LNCAP (cell line): ENCODE measurements around the gene NWD2.

Experiments
- CTCF ChIP-seq: fragments of 450-650 bp; IDR thresholded peaks from 2 replicates; pipeline ENCODE4 v1.5.1; 2017; ENCODE audit warnings: mild to moderate bottlenecking

NWD2 gene

DNA sequence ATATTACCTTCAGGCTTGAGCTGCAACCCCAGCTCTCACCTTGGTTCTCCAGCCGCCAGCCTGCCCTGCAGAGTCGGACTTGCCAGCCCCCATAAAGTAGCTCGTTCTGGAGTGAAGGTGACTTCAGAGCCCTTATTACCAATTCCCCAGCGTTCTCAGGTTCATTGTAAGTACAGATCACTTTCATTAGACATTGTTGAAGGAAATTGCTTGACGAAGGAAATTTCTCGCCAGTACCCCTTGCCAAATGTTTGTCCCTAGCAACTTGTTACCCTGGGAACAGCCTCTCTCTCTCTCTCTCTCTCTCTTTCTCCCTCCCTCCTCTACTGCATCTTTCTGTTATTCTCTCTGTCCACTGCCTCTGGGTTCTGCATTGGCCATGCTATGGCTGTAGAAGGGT lies 153.0 kb downstream of the NWD2 start:
- no peak for TF ChIP-seq CTCF

DNA sequence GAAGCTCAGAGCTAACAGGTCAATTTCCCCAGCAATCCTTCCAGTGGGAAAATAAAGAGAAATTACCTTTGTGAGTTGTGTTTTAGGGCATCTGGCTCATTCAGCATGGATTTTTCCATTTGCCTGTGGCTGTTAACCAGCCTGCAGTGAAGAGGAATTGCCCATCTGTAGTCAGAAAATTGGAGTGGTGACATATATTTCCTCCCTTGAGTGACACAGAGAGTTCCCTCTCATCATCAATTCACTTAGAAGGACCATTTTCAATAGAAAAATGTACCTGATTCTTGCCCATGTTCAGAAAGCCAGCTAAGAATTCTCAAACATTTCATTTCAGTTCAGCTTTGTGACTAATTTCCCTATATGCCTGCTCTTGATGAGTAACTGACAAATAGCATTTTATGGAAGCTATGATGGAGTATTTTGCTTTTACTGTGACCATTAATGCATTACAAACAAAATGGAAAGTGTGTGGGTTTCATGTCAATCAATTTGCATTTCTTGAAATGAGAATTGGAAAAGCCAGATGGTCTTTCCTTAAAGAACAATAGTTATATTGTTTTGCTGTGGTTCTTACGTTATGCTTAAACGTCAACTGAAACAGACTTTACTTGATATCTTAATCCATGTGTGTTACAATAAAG lies 155.8 kb downstream of the NWD2 start:
- no peak for TF ChIP-seq CTCF

GRCh38 chr4:37415845-37416369 lies 171.4 kb downstream of the NWD2 start:
- TF ChIP-seq CTCF = no peak

DNA sequence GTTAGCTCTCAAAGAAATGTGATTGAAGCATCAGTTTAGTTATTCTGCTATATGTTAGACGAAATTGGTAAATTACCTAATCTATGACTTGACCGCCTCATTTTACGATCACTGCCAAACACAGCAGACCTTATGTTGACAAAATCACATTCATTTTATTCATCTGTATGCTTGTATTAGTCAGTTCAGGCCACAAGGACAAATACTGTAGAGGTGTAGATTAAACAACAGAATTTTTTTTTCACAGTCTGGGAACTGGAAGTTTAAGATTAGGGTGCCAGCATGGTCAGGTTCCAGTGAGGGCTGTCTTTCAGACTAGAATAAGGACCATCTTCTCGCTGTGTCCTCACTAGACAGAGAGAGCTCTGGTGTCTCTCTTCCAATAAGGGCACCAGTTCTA lies 177.1 kb downstream of the NWD2 start:
- TF ChIP-seq CTCF = no peak

GRCh38 chr4:37422102-37422501 lies 177.6 kb downstream of the NWD2 start:
- no peak for TF ChIP-seq CTCF

DNA sequence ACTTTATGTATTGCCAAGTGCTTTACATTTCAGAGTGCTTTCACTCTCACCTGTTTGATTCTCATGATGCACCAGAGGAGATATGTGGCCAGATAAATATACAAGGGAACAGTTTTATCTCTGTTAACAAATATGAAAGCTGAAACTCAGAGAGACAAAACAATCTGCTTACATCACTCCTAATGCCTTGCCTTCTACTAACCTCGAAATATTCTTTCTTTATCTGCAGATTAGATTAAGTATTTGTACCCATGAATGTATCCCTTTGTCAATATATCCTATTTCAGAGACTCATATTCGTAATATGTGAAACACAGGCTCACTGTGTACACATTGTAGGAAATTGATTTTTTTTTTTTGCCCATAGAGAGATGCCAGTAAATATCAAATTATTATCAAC lies 178.1 kb downstream of the NWD2 start:
- TF ChIP-seq CTCF = no peak

DNA sequence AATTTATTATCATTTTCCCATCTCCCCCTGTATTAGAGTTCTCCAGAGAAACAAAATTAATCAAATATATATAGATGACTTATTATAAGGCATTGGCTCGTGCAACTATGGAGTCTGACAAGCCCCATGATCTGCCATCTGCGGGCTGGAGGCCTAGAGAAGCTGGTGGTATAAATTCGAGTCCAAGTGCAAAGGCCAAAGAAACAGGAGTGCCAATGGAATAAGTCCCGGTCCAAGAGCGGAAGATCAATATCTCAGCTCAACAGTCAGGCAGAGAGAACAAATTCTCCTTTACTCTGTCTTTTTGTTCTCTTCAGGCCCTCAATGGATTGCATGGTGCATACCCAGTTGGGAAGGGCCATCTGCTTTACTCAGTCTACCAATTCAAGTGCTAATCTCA lies 178.8 kb downstream of the NWD2 start:
- no peak for TF ChIP-seq CTCF

- TF ChIP-seq CTCF = no peak
Measured at GRCh38 chr4:37424753-37425152, 180.2 kb downstream of the NWD2 start.
